Measurements from ENCODE around the gene DLGAP4. TPM values are rescaled to one million over a fixed set of nuclear protein-coding genes. Genes with fewer than 3 reads are reported as not detected.
A peak's percentile ranks its signal among the peaks of the same experiment; 100 is the strongest.

DLGAP4 gene
- total RNA-seq, 5 donors from 2014 or later (not counting 1 experiment from before 2014, with no cell fraction given) = 36.4 to 54.4 (median 43.9) TPM

- no peak overlapping the region for H3K27ac Mint-ChIP-seq
- H3K9me3 Mint-ChIP-seq = no peaks in the 10 kb centered on the region
- H3K36me3 Mint-ChIP-seq = no peaks in the 10 kb centered on the region
- WGBS (ENCODE audit: insufficient coverage) = 61% methylated on average over 12 of the region's 22 CpGs
- CTCF ChIA-PET = no interaction called here
- H3K4me1 ChIP-seq (ENCODE audit: control insufficient read depth in 1 of 2, extremely low read depth in 1 of 2, insufficient read depth in 2 of 2, low read length in 2 of 2) = peaks cover 0 to 4% of the 10 kb centered on the region in 2 experiments
- H3K4me3 ChIP-seq (ENCODE audit: control insufficient read depth in 1 of 2, extremely low read depth in 1 of 2, low read length in 1 of 2) = no peak overlapping the region
- H3K9me3 ChIP-seq = no peaks in the 10 kb centered on the region
- POLR2A ChIA-PET = no interaction called here
- H3K27me3 Mint-ChIP-seq = peaks cover 35 to 61% of the 10 kb centered on the region in 2 donors
- no peak for ATAC-seq (replicated peaks in 1 of 4)
- H3K36me3 ChIP-seq (ENCODE audit: control insufficient read depth in 2 of 2, extremely low read depth in 1 of 2, insufficient read depth in 1 of 2, low read length in 1 of 2) = no peaks in the 10 kb centered on the region
- H3K27me3 ChIP-seq (replicated peaks in 1 of 2; ENCODE audit: control insufficient read depth in 2 of 2, extremely low read depth in 1 of 2, insufficient read depth in 2 of 2, low read length in 1 of 2) = peaks cover 0 to 77% of the 10 kb centered on the region in 2 experiments
- no peak for DNase-seq
- H3K4me1 Mint-ChIP-seq = peaks cover 0 to 7% (median 4%) of the 10 kb centered on the region in 3 donors
- H3K4me3 Mint-ChIP-seq = no peak overlapping the region
- no peak overlapping the region for H3K27ac ChIP-seq (ENCODE audit: low read length)
Observed at GRCh38 chr20:36311854-36312723, 6.0 kb downstream of the DLGAP4 start.

- H3K9me3 ChIP-seq = no peaks in the 10 kb centered on the region
- POLR2A ChIA-PET = no interaction called here
- Mint-ChIP-seq H3K27me3 (peaks cover 33 to 55% of the 10 kb centered on the region in 2 donors), H3K9me3 (no peaks in the 10 kb centered on the region), H3K4me1 (peaks cover 0 to 2% (median 2%) of the 10 kb centered on the region in 3 donors), H3K27ac (no peak overlapping the region), H3K4me3 (no peak overlapping the region), H3K36me3 (no peaks in the 10 kb centered on the region)
- no peak overlapping the region for H3K4me3 ChIP-seq (ENCODE audit: control insufficient read depth in 1 of 2, extremely low read depth in 1 of 2, low read length in 1 of 2)
- ATAC-seq (replicated peaks in 1 of 4) (no peak), DNase-seq (no peak)
- CTCF ChIA-PET = no interaction called here
- no peaks in the 10 kb centered on the region for H3K36me3 ChIP-seq (ENCODE audit: control insufficient read depth in 2 of 2, extremely low read depth in 1 of 2, insufficient read depth in 1 of 2, low read length in 1 of 2)
- H3K4me1 ChIP-seq (ENCODE audit: control insufficient read depth in 1 of 2, extremely low read depth in 1 of 2, insufficient read depth in 2 of 2, low read length in 2 of 2) = no peaks in the 10 kb centered on the region
- H3K27me3 ChIP-seq (replicated peaks in 1 of 2; ENCODE audit: control insufficient read depth in 2 of 2, extremely low read depth in 1 of 2, insufficient read depth in 2 of 2, low read length in 1 of 2) = peaks cover 0 to 73% of the 10 kb centered on the region in 2 experiments
- H3K27ac ChIP-seq (ENCODE audit: low read length) = no peak overlapping the region
- WGBS (ENCODE audit: insufficient coverage) = 47% methylated on average over 5 of the region's 14 CpGs
Observed at GRCh38 chr20:36312724-36313441, 6.7 kb downstream of the DLGAP4 start.

- H3K36me3 Mint-ChIP-seq = no peaks in the 10 kb centered on the region
- H3K4me1 Mint-ChIP-seq = peaks cover 0 to under 1% (median 0%) of the 10 kb centered on the region in 3 donors
- peaks cover 28 to 49% of the 10 kb centered on the region in 2 donors for H3K27me3 Mint-ChIP-seq
- Histone ChIP-seq H3K27me3 (replicated peaks in 1 of 2; ENCODE audit: control insufficient read depth in 2 of 2, extremely low read depth in 1 of 2, insufficient read depth in 2 of 2, low read length in 1 of 2) (peaks cover 0 to 68% of the 10 kb centered on the region in 2 experiments), H3K27ac (ENCODE audit: low read length) (no peak overlapping the region), H3K36me3 (ENCODE audit: control insufficient read depth in 2 of 2, extremely low read depth in 1 of 2, insufficient read depth in 1 of 2, low read length in 1 of 2) (no peaks in the 10 kb centered on the region), H3K4me1 (ENCODE audit: control insufficient read depth in 1 of 2, extremely low read depth in 1 of 2, insufficient read depth in 2 of 2, low read length in 2 of 2) (no peaks in the 10 kb centered on the region), H3K9me3 (no peaks in the 10 kb centered on the region), H3K4me3 (ENCODE audit: control insufficient read depth in 1 of 2, extremely low read depth in 1 of 2, low read length in 1 of 2) (no peak overlapping the region)
- H3K4me3 Mint-ChIP-seq = no peak overlapping the region
- DNase-seq = no peak
- H3K27ac Mint-ChIP-seq = no peak overlapping the region
- ChIA-PET CTCF (no interaction called here), POLR2A (no interaction called here)
- no peak for ATAC-seq (replicated peaks in 1 of 4)
- no peaks in the 10 kb centered on the region for H3K9me3 Mint-ChIP-seq
- 67% methylated on average over 3 of the region's 3 CpGs for WGBS (ENCODE audit: insufficient coverage)
Observed at GRCh38 chr20:36313476-36313875, 7.3 kb downstream of the DLGAP4 start.

GRCh38 chr20:36313926-36314325, 7.8 kb downstream of the DLGAP4 start:
- Mint-ChIP-seq H3K4me1 (no peaks in the 10 kb centered on the region), H3K36me3 (no peaks in the 10 kb centered on the region)
- peak in 1 of 35 experiments; percentile 4 for DNase-seq

GRCh38 chr20:36314734-36315544, 8.8 kb downstream of the DLGAP4 start:
- Histone ChIP-seq H3K27ac (ENCODE audit: low read length) (no peak overlapping the region), H3K36me3 (ENCODE audit: control insufficient read depth in 2 of 2, extremely low read depth in 1 of 2, insufficient read depth in 1 of 2, low read length in 1 of 2) (no peaks in the 10 kb centered on the region), H3K27me3 (replicated peaks in 1 of 2; ENCODE audit: control insufficient read depth in 2 of 2, extremely low read depth in 1 of 2, insufficient read depth in 2 of 2, low read length in 1 of 2) (peaks cover 0 to 59% of the 10 kb centered on the region in 2 experiments), H3K4me3 (ENCODE audit: control insufficient read depth in 1 of 2, extremely low read depth in 1 of 2, low read length in 1 of 2) (no peak overlapping the region), H3K9me3 (no peaks in the 10 kb centered on the region), H3K4me1 (ENCODE audit: control insufficient read depth in 1 of 2, extremely low read depth in 1 of 2, insufficient read depth in 2 of 2, low read length in 2 of 2) (no peaks in the 10 kb centered on the region)
- CTCF ChIA-PET = no interaction called here
- Mint-ChIP-seq H3K4me3 (no peak overlapping the region), H3K27ac (no peak overlapping the region), H3K4me1 (no peaks in the 10 kb centered on the region), H3K36me3 (no peaks in the 10 kb centered on the region), H3K9me3 (no peaks in the 10 kb centered on the region), H3K27me3 (peaks cover 13 to 35% of the 10 kb centered on the region in 2 donors)
- ATAC-seq (replicated peaks in 1 of 4) = no peak
- POLR2A ChIA-PET = no interaction called here
- 60% methylated on average over 10 of the region's 12 CpGs for WGBS (ENCODE audit: insufficient coverage)
- no peak for DNase-seq

More at GRCh38 chr20:36313926-36314325, 7.8 kb downstream of the DLGAP4 start:
- H3K4me3 Mint-ChIP-seq = no peak overlapping the region
- 67% methylated on average over 2 of the region's 11 CpGs for WGBS (ENCODE audit: insufficient coverage)
- ChIA-PET POLR2A (no interaction called here), CTCF (no interaction called here)
- Histone ChIP-seq H3K36me3 (ENCODE audit: control insufficient read depth in 2 of 2, extremely low read depth in 1 of 2, insufficient read depth in 1 of 2, low read length in 1 of 2) (no peaks in the 10 kb centered on the region), H3K27ac (ENCODE audit: low read length) (no peak overlapping the region), H3K9me3 (no peaks in the 10 kb centered on the region), H3K27me3 (replicated peaks in 1 of 2; ENCODE audit: control insufficient read depth in 2 of 2, extremely low read depth in 1 of 2, insufficient read depth in 2 of 2, low read length in 1 of 2) (peaks cover 0 to 67% of the 10 kb centered on the region in 2 experiments), H3K4me3 (ENCODE audit: control insufficient read depth in 1 of 2, extremely low read depth in 1 of 2, low read length in 1 of 2) (no peak overlapping the region), H3K4me1 (ENCODE audit: control insufficient read depth in 1 of 2, extremely low read depth in 1 of 2, insufficient read depth in 2 of 2, low read length in 2 of 2) (no peaks in the 10 kb centered on the region)
- H3K9me3 Mint-ChIP-seq = no peaks in the 10 kb centered on the region
- peaks cover 24 to 45% of the 10 kb centered on the region in 2 donors for H3K27me3 Mint-ChIP-seq
- ATAC-seq (replicated peaks in 1 of 4) = no peak
- no peak overlapping the region for H3K27ac Mint-ChIP-seq
